A204.1 (cell line): ENCODE results near the gene EIF4A3.
"Not testable (repeated sequence)": the region's sequence is repeated elsewhere in the genome, so short reads cannot be mapped to it uniquely, and the experiment has no call there.

ENCODE experiments used
- FAIRE-seq: peaks from 2 replicates; lab custom pipeline; 2012; peaks lifted over from hg19 to GRCh38; lab: Jason Lieb, UNC

EIF4A3 gene

GRCh38 chr17:80099291-80100034 lies 47.5 kb downstream of the EIF4A3 start:
- FAIRE-seq, result no peak

DNA sequence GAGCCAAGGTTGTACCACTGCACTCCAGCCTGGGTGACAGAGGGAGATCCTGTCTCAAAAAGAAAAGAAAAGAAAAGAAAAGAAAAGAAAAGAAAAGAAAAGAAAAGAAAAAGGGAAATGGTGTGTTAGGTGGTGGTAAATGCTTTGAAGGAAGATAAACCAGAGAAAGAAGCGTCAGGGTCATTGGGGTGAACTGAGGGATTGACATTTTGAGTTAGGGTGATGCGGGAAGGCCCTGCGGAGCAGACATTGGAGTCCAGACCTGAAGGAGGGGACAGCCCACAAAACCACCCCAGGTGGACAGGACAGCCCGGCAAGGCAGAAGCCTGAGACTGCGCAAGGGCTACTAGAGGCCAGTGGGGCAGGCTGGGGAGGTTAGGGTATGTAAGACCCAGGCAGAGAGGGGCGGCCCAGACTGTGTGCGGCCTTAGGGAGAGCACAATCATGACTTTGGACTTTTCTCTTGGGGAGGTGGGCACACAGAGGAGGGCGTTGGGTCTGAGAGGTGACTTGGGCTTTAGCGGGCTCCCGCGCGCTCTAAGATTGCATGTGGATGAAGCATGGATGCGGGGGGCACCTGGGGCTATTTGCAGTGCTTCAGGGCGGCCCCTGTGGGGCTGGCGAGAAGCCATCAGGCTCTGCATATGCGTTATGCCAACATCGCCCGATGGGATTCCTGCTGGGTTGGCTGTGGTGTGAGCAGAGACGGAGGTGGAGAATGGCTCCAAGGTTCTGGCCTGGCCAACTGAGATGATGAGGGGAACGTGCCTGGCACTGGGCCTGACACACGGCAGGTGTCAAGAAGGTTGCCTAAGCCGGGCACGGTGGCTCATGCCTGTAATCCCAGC lies 48.9 kb downstream of the EIF4A3 start:
- FAIRE-seq, result no peak

- no peak for FAIRE-seq
Observed at GRCh38 chr17:80097127-80097621, 49.8 kb downstream of the EIF4A3 start.

- FAIRE-seq, result no peak
Observed at GRCh38 chr17:80096561-80097021, 50.3 kb downstream of the EIF4A3 start.

DNA sequence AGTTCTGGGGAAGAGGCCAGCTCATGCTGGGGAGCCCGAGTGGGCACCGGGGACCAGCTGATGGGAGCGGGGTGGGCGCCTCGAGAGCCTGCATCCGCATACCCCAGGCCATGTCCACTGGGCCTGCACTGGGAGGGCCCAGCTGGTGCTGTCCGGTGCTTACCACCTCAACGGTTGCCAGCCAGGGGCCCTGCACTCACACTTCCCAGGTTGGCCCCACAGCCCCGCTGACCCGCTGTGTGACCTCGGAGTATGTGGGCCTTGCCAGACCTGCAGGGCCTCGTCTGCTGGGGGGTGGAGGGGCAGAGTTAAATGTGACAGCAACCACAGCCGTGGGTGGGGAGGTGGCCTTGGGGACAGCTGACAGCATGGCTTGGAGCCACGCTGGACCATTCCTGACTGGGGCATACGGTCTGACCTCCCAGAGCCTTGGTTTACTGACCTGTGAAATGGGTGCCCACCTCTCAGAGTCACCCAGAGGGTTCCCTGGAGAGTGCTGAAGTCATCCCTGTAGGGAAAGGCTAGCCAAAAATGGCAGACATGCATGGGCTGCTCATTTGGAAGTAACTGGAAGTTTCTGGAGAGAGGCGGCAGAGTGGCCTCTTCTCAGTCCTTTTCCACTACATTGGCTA lies 51.0 kb downstream of the EIF4A3 start:
- FAIRE-seq, result no peak

DNA sequence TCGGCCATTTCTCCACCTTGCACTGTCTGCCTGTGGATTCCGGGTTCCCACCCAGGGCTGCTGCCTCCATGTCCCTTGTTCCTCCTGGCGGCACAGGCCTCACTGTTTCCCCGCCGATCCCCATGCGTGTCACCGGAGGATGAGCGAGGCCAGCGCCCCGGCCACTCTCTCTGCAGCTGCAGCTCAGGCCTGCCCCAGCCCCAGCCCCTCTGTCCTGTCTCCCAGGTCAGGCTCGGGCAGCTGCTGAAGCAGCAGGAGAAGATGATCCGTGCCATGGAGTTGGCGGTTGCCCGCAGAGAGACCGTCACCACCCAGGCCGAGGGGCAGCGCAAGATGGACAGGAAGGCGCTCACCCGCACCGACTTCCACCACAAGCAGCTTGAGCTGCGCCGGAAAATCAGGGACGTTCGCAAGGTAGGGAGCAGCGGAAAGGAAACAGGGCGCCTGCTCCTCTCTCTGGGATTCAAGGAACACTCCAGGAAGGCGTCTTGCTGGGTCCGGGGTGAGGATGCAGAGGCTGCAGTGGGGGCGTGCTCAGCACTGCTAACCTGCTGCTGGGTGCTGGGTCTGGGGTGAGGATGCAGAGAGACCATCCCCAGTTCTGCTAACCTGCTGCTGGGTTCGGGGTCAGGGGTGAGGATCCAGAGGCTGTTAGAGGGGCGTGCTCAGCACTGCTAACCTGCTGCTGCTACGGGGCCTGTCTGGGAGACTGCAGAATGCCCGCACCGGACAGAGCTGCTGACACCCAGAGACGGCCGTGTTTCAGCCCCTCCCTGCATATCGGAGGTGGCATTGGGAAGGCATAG lies 51.7 kb downstream of the EIF4A3 start:
- FAIRE-seq, result no peak

DNA sequence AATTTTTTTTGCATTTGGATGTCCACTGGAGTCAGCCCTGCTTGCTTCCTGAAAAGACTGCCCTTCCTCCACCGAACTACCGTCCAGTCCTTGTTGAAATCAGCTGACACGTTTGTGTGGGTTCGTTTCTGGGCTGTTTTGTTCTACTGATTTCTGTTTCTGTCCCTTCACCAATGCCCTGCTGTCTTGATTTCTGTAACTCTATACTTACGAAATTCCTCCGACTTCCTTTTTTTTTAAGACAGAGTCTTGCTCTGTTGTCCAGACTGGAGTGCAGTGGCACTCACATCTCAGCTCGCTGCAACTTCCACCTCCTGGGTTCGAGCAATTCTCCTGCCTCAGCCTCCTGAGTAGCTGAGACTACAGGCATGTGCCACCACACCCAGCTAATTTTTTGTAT lies 54.0 kb downstream of the EIF4A3 start:
- no peak for FAIRE-seq

DNA sequence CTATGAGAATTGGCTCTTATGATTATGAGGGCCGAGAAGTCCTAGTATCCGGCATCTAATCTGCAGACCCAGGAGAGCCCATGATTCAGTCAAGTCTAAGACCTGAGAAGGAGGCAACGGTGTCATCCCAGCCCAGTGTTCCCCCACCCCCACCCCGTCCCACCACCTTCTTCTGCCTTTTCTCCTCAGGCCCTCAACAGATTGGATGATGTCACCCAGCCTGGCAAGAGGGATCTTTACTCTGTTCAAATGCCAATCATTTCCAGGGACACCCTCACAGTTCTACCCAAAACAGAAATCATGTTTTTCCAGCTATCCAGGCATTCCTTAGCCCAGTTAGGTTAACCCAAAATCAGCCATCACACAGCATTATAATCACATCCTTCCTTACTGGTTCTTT lies 55.6 kb downstream of the EIF4A3 start:
- FAIRE-seq, result no peak

DNA sequence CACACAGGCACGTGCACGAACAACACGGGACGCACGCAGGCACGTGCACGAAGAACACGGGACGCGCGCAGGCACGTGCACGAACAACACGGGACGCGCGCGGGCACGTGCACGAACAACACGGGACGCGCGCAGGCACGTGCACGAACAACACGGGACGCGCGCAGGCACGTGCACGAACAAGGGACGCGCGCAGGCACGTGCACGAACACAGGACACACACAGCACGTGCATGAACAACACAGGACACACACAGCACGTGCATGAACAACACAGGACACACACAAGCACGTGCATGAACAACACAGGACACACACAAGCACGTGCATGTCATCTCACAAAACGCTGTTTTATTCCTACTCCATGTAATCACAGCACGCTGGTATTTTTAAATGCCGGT lies 56.8 kb downstream of the EIF4A3 start:
- FAIRE-seq, result not testable (repeated sequence)

- no peak for FAIRE-seq
Observed at GRCh38 chr17:80089762-80090161, 57.2 kb downstream of the EIF4A3 start.

DNA sequence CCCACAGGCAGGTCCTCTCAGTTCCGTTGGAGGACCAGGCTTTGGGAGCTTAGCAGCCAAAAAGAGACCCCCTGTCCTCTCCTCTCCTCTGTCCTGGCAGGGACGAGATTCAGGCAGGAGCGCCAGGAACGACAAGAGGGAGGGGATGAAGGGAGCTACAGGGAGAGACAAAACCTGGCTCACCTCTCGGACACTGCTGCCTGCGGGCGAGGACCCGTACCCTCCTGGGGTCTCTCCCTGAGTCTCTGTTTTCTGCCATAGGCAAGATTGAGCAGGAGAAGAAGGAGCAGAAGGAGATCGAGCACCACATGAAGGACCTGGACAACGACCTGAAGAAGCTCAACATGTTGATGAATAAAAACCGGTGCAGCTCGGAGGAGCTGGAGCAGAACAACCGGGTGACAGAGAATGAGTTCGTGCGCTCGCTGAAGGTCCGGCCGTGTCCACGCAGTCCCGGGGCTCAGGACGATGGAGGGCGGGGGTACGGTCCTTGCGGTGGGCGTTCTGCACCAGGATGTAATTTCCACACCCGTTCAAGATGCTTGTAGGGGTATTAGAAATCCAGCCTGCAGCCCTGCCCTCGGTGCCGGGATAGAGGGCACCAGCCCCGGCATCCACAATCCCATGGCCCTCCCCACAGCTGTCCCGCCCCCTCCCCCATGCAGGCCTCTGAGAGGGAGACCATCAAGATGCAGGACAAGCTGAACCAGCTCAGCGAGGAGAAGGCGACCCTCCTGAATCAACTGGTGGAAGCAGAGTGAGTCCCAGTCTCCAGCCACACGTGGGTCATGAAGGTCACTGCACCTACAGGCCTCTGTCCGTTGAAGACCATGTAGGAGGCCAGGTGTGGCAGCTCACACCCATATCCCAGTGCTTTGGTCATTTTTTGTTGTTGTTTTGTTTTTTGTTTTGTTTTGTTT lies 59.3 kb downstream of the EIF4A3 start:
- FAIRE-seq, result no peak

GRCh38 chr17:80086616-80087015 lies 60.3 kb downstream of the EIF4A3 start:
- no peak for FAIRE-seq

DNA sequence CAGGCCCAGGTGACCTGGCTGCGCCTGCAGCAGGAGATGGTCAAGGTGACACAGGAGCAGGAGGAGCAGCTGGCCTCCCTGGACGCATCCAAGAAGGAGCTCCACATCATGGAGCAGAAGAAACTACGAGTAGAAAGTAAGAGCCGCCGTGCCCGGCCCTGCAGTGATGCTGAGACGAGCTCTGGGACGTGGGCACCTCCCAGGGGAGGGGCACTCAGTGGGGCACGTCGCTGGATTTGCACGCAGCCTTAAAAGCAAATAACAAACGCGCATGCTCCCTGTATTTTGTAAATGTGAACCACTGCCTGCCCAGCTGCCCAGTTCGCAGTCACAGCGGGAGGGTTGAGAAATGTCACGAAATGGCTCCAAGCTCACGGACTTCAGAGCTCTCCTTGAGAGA lies 60.8 kb downstream of the EIF4A3 start:
- no peak for FAIRE-seq

DNA sequence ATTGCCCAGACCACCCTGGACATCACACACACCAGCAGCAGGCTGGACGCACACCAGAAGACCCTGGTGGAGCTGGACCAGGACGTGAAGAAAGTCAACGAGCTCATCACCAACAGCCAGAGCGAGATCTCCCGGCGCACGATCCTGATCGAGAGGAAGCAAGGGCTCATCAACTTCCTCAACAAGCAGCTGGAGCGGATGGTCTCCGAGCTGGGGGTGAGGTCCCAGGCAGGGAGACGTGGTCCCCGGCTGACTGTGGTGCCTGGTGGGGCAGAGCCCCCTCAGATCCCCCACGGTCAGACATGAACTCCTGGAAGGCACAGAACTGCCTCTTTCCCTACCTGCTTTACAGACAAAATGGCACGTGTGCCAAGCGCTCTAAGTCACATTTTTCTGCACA lies 62.2 kb downstream of the EIF4A3 start:
- no peak for FAIRE-seq
